Stomach (tissue), 9 donors: ENCODE data around the gene ULBP3. TPM values are rescaled to one million over a fixed set of nuclear protein-coding genes. Genes with fewer than 3 reads are reported as not detected.

ENCODE experiments used
- DNase-seq, 2 donors: peaks; one replicate each; pipeline versions ENCODE4 v3.0.0 to v3.0.0-alpha.2; 2013 to 2019
- H3K27ac ChIP-seq, 5 donors: fragments of 200-600 bp in 4 of 5; sonication (generic) in 4 of 5; one replicate each; pipeline ENCODE4 v1.5.1; 2013 to 2019; ENCODE audit warnings: mild to moderate bottlenecking in 1 of 5, moderate library complexity in 1 of 5
- H3K27me3 ChIP-seq, 3 donors: fragments of 200-600 bp; sonication (generic); one replicate each; pipeline ENCODE4 v1.5.1; 2017 to 2019; ENCODE audit warnings: mixed run types in 1 of 3
- H3K36me3 ChIP-seq, 4 donors: fragments of 200-600 bp; sonication (generic); 1 replicate in 3 of 4; 2 replicates in 1 of 4; pipeline ENCODE4 v1.5.1; 2016 to 2019
- H3K4me1 ChIP-seq, 4 donors: fragments of 200-600 bp; sonication (generic); one replicate each; pipeline ENCODE4 v1.5.1; 2016 to 2019
- H3K4me3 ChIP-seq, 4 donors: fragments of 200-600 bp; sonication (generic) in 3 of 4; one replicate each; pipeline ENCODE4 v1.5.1; 2016 to 2019; ENCODE audit warnings: mild to moderate bottlenecking in 1 of 4
- H3K9me3 ChIP-seq, 4 donors: fragments of 200-600 bp; sonication (generic); one replicate each; pipeline ENCODE4 v1.5.1; 2016 to 2019
- EP300 ChIP-seq: sonication (generic); formaldehyde crosslinking; IDR thresholded peaks from one replicate; pipeline ENCODE4 v1.6.1; 2017; ENCODE audit warnings: antibody characterized with exemption
- POLR2A ChIP-seq, 4 donors: fragments of 450-650 bp; IDR thresholded peaks; one replicate each; pipeline ENCODE4 v1.6.1; 2016; ENCODE audit warnings: antibody characterized with exemption in 4 of 4, control low read depth in 2 of 4, mild to moderate bottlenecking in 1 of 4, moderate library complexity in 1 of 4
- POLR2AphosphoS5 ChIP-seq, 3 donors: sonication (generic); formaldehyde crosslinking; IDR thresholded peaks; one replicate each; pipeline ENCODE4 v1.6.1; 2016; ENCODE audit warnings: antibody characterized with exemption in 3 of 3
- WGBS, 5 donors: extraction: QIAGEN DNeasy Blood & Tissue Kit in 3 of 5; methylation state at CpG; one replicate each; pipeline versions ENCODE4 v1.1.5 to v1.1.7; 2013 to 2018; 5-methylcytosine and 5-hydroxymethylcytosine counted together
- intact Hi-C: fragments of 100-400 bp; cut with DNase I; formaldehyde crosslinking; loops from one replicate; pipeline ENCODE4 v1.15.1; 2023; ENCODE audit warnings: low total_unique reads
- polyA plus RNA-seq, 3 donors: library from polyadenylated mRNA; stranded (reverse); fragments of 200-250 nt; gene quantifications; one replicate each; pipeline ENCODE4 v1.2.3, GENCODE V29; 2013
- total RNA-seq, 5 donors: library from RNA; depleted of rRNA; stranded (reverse); fragments of >200 nt; gene quantifications; one replicate each; pipeline versions ENCODE4 v1.1.0 to v1.2.3, GENCODE V29; 2014 to 2016
- TF ChIP-seq, protein P1 (sequence below), 7 experiments: fragments of 450-650 bp in 4 of 7; fragments of 200-600 bp in 3 of 7; sonication (generic) in 3 of 7; IDR thresholded peaks; one replicate each; pipeline ENCODE4 v1.5.1; 2016 to 2019; ENCODE audit warnings: antibody characterized with exemption in 7 of 7, control low read depth in 2 of 7, mild to moderate bottlenecking in 1 of 7
- donor health status: healthy with polysubstance abuse.
- donor health status: Bipolar disorder and iron deficiency.
- donor health status: healthy.

ULBP3 gene
- total and polyA plus RNA-seq, 8 donors = 0.20 to 4.6 (median 1.2) TPM; not detected in 3

DNA sequence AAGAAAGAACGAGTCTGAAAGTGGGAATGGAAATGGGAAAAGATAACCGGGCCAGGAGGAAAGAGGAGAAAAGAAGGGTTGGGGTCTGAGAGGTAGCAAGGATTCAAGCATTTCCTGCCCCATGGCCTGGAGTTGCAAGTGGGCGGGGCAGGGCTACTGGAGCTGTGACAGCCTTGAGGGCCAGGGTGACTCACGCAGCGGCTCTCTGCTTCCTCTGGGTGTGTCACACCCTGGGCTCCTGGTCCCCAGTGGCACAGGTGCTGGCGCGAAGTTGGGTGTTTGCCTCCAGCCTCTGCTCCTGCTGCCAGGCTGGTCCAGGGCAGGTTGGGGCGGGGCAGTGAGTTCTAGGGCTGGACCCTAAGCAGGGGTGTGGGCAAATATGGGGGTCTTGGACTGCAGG, 3.3 kb upstream of the ULBP3 start:
- DNase-seq = peak; percentile 92 to 94
- no peak for TF ChIP-seq EP300
- TF ChIP-seq POLR2AphosphoS5 (IDR thresholded peaks at IDR 0.05) = peak in 1 of 3 donors; percentile 57
- TF ChIP-seq POLR2A (IDR thresholded peaks at IDR 0.05) = no peak
- TF ChIP-seq, protein P1, sequence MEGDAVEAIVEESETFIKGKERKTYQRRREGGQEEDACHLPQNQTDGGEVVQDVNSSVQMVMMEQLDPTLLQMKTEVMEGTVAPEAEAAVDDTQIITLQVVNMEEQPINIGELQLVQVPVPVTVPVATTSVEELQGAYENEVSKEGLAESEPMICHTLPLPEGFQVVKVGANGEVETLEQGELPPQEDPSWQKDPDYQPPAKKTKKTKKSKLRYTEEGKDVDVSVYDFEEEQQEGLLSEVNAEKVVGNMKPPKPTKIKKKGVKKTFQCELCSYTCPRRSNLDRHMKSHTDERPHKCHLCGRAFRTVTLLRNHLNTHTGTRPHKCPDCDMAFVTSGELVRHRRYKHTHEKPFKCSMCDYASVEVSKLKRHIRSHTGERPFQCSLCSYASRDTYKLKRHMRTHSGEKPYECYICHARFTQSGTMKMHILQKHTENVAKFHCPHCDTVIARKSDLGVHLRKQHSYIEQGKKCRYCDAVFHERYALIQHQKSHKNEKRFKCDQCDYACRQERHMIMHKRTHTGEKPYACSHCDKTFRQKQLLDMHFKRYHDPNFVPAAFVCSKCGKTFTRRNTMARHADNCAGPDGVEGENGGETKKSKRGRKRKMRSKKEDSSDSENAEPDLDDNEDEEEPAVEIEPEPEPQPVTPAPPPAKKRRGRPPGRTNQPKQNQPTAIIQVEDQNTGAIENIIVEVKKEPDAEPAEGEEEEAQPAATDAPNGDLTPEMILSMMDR (IDR thresholded peaks at IDR 0.05) = no peak
- Histone ChIP-seq H3K27me3 (peaks cover 0 to 10% (median 0%) of the 10 kb centered on the region in 3 donors), H3K27ac (peak overlapping the region; percentile 51 to 70 (median 59)), H3K4me1 (peaks cover 9 to 36% (median 21%) of the 10 kb centered on the region in 4 donors), H3K36me3 (no peaks in the 10 kb centered on the region), H3K4me3 (no peak overlapping the region), H3K9me3 (no peaks in the 10 kb centered on the region)
- WGBS, 5 donors = 26 to 49% (median 31%) methylated on average over 7 to 8 of the region's 8 CpGs
- intact Hi-C loops = no loop called here

DNA sequence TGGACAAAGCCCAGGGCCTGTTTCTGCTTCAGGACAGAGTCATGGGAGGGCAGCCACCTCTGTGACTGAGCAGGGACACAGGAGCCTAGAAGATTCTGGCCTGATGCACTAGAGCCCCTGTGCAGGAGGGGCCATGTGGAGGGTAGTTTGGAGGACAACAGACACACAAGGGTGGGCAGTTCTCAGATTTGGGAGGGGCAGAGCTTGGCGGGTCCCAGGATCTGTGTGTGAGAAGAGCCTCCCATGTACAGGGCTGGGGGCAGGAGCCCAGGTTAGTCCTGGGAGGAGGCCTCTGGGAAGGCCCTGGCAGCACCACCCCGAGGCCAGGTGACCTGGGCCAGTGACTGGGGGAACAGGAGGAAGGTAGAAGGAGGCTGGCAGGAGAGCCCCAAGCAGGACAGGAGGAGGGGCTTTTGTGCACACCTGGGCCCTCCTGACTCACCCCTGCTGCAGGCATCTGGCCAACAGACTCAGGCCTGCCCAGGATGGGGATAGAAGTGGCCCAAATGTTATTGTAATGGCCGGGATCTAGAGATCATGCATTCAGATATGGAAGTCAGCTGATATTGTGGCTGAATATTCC, 1.4 kb upstream of the ULBP3 start:
- H3K27me3 ChIP-seq = peaks cover 0 to 5% (median 0%) of the 10 kb centered on the region in 3 donors
- H3K36me3 ChIP-seq = no peaks in the 10 kb centered on the region
- 55 to 85% (median 73%) methylated on average over 3 of the region's 3 CpGs for WGBS, 5 donors
- H3K4me3 ChIP-seq = no peak overlapping the region
- peaks cover 9 to 36% (median 21%) of the 10 kb centered on the region in 4 donors for H3K4me1 ChIP-seq
- TF ChIP-seq POLR2A (IDR thresholded peaks at IDR 0.05) (no peak), EP300 (no peak), POLR2AphosphoS5 (IDR thresholded peaks at IDR 0.05) (no peak)
- TF ChIP-seq, protein P1 (IDR thresholded peaks at IDR 0.05) = no peak
- H3K9me3 ChIP-seq = no peaks in the 10 kb centered on the region
- intact Hi-C loops = no loop called here
- no peak overlapping the region for H3K27ac ChIP-seq
- DNase-seq = no peak

DNA sequence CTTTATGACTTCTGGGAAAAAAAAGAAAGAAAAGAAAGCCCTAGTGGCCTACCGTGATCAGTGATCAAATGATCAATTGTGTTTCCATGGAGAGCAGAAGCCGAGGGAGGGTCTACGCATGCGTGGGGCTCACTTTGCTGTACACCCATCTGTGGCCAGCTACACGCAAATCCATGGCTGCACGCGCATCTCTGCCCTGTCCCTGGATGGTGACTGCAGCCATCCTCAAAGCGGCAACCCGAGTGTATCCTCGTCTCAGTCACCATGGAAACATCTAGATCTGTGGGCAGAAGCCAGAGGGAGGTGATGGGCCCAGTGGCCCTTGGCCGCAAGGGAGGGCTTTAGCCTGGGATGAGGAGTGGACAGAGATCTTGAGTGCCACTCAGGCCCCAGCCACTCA, 785 bp upstream of the ULBP3 start:
- DNase-seq = peak; percentile 54 to 74
- H3K27ac ChIP-seq = peak overlapping the region in 4 of 5 donors; percentile 75 to 88 (median 81)
- whole genome bisulfite sequencing, 5 donors = 41 to 62% (median 50%) methylated on average over 11 of the region's 11 CpGs

DNA sequence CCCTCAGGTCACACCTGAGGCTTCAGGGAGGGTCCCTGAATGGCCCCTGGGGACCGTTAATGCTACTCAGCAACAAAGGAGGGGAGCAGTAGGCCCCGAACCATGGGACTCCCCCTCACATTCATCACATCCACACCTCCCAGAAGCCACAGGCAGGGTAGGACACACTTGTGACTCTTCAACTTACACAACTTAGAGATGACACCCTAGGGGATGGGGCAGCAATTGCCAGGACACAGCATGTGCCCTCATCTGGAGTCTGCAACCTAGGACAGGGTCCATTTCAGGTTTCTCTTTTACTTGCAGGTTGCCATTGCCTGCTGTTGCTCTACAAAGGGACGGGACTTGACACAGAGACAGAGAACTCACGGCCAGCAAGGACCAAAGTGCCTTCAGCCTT, 770 bp downstream of the ULBP3 start:
- 42 to 54% (median 48%) methylated on average over 3 to 4 of the region's 4 CpGs for WGBS, 5 donors
- H3K4me1 ChIP-seq = peaks cover 9 to 36% (median 21%) of the 10 kb centered on the region in 4 donors
- DNase-seq = no peak
- intact Hi-C loops = no loop called here
- H3K36me3 ChIP-seq = peaks cover 0 to 3% (median 0%) of the 10 kb centered on the region in 4 donors
- peak overlapping the region; percentile 54 to 83 (median 70) for H3K4me3 ChIP-seq
- no peaks in the 10 kb centered on the region for H3K9me3 ChIP-seq
- H3K27me3 ChIP-seq = peaks cover 0 to 5% (median 0%) of the 10 kb centered on the region in 3 donors
- TF ChIP-seq POLR2AphosphoS5 (IDR thresholded peaks at IDR 0.05) = no peak
- no peak for TF ChIP-seq EP300
- TF ChIP-seq POLR2A (IDR thresholded peaks at IDR 0.05) = no peak
- TF ChIP-seq, protein P1 (IDR thresholded peaks at IDR 0.05) = no peak
- peak overlapping the region in 1 of 5 donors; percentile 88 for H3K27ac ChIP-seq

More for the DNA sequence above, 785 bp upstream of the ULBP3 start:
- H3K27me3 ChIP-seq = peaks cover 0 to 5% (median 0%) of the 10 kb centered on the region in 3 donors
- intact Hi-C loops = no loop called here
- H3K4me1 ChIP-seq = peaks cover 9 to 36% (median 21%) of the 10 kb centered on the region in 4 donors
- peak overlapping the region; percentile 54 to 83 (median 70) for H3K4me3 ChIP-seq
- H3K36me3 ChIP-seq = no peaks in the 10 kb centered on the region
- H3K9me3 ChIP-seq = no peaks in the 10 kb centered on the region
- TF ChIP-seq, protein P1 (IDR thresholded peaks at IDR 0.05) = no peak
- TF ChIP-seq POLR2AphosphoS5 (IDR thresholded peaks at IDR 0.05) (no peak), POLR2A (IDR thresholded peaks at IDR 0.05) (no peak), EP300 (no peak)
